Tibial nerve (tissue), 4 donors: ENCODE results near the gene NOTCH3. TPM values are rescaled to one million over a fixed set of nuclear protein-coding genes. Genes with fewer than 3 reads are reported as not detected.

Source experiments
- DNase-seq, 2 donors: peaks; one replicate each; pipeline ENCODE4 v3.0.0-alpha.2; 2019; ENCODE audit warnings: low spot score in 2 of 2
- H3K27ac ChIP-seq, 4 donors: fragments of 200-600 bp; sonication (generic) in 3 of 4; one replicate each; pipeline ENCODE4 v1.5.1; 2017 to 2019; ENCODE audit warnings: mild to moderate bottlenecking in 1 of 4
- H3K27me3 ChIP-seq, 2 donors: fragments of 200-600 bp; sonication (generic) in 1 of 2; one replicate each; pipeline versions ENCODE4 v1.5.1 to v1.6.0; 2017 to 2019
- H3K36me3 ChIP-seq, 3 donors: fragments of 200-600 bp; sonication (generic); one replicate each; pipeline ENCODE4 v1.5.1; 2018 to 2019
- H3K4me1 ChIP-seq, 4 donors: fragments of 200-600 bp; sonication (generic) in 3 of 4; one replicate each; pipeline ENCODE4 v1.5.1; 2017 to 2019
- H3K4me3 ChIP-seq, 4 donors: fragments of 200-600 bp; sonication (generic) in 3 of 4; one replicate each; pipeline ENCODE4 v1.5.1; 2017 to 2019; ENCODE audit warnings: mild to moderate bottlenecking in 1 of 4, moderate library complexity in 1 of 4
- H3K9me3 ChIP-seq, 4 donors: fragments of 200-600 bp; sonication (generic) in 3 of 4; one replicate each; pipeline ENCODE4 v1.5.1; 2017 to 2019
- CTCF ChIP-seq, 5 experiments: fragments of 200-600 bp in 3 of 5; fragments of 450-650 bp in 2 of 5; sonication (generic) in 3 of 5; IDR thresholded peaks; one replicate each; pipeline ENCODE4 v1.5.1; 2016 to 2019; ENCODE audit warnings: antibody characterized with exemption in 5 of 5, mild to moderate bottlenecking in 3 of 5, moderate library complexity in 2 of 5
- EP300 ChIP-seq, 2 donors: sonication (generic); formaldehyde crosslinking; IDR thresholded peaks; one replicate each; pipeline ENCODE4 v1.6.1; 2017; ENCODE audit warnings: antibody characterized with exemption in 2 of 2, mild to moderate bottlenecking in 1 of 2
- POLR2A ChIP-seq, 2 donors: fragments of 450-650 bp; IDR thresholded peaks; one replicate each; pipeline ENCODE4 v1.6.1; 2017; ENCODE audit warnings: antibody characterized with exemption in 2 of 2, mild to moderate bottlenecking in 2 of 2, moderate library complexity in 2 of 2
- WGBS, 2 donors: methylation state at CpG; one replicate each; pipeline ENCODE4 v1.1.5; 2018; 5-methylcytosine and 5-hydroxymethylcytosine counted together
- total RNA-seq, 4 donors: library from RNA; depleted of rRNA; stranded (reverse); fragments of >200 nt; gene quantifications; one replicate each; pipeline ENCODE4 v1.1.0, GENCODE V29; 2016

Gene NOTCH3
- total RNA-seq, 4 donors from 2014 or later = 34.3 to 86.1 (median 53.2) TPM

DNA sequence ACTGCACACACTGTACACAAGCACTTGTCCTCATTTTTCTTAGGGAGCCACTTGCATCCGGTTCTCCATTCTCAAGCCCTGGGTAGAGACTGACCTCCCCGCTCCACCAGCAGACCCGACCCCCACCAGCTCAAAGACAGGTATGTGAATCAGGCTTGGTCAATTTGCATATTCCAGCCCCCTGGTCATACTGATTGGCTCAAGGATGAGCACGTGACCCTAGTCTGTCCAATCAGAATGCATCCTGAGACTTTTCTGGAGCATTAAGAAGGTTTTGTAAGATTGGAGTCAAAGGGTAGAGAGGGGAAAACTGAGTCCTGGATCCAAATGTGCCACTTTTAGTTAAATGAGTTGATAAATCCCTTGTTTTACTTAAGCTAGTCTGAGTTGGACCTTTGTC is 34.1 kb downstream of the NOTCH3 start:
- WGBS, 2 donors = 66 to 68% methylated on average over 4 of the region's 4 CpGs
- Histone ChIP-seq H3K27ac (no peak overlapping the region), H3K36me3 (peaks cover 0 to 48% (median 0%) of the 10 kb centered on the region in 3 donors), H3K27me3 (no peaks in the 10 kb centered on the region), H3K9me3 (peaks cover 0 to 30% (median 0%) of the 10 kb centered on the region in 4 donors), H3K4me3 (no peak overlapping the region), H3K4me1 (no peaks in the 10 kb centered on the region)
- no peak for DNase-seq
- TF ChIP-seq CTCF (IDR thresholded peaks at IDR 0.05) (no peak), POLR2A (IDR thresholded peaks at IDR 0.05) (no peak), EP300 (IDR thresholded peaks at IDR 0.05) (no peak)

GRCh38 chr19:15161028-15161984 is 39.5 kb downstream of the NOTCH3 start:
- Histone ChIP-seq H3K27me3 (no peaks in the 10 kb centered on the region), H3K27ac (no peak overlapping the region), H3K9me3 (peaks cover 0 to 41% (median 0%) of the 10 kb centered on the region in 4 donors), H3K36me3 (peaks cover 0 to 42% (median 0%) of the 10 kb centered on the region in 3 donors), H3K4me1 (no peaks in the 10 kb centered on the region), H3K4me3 (no peak overlapping the region)
- peak in 1 of 5 experiments; percentile 14 for TF ChIP-seq CTCF (IDR thresholded peaks at IDR 0.05)
- no peak for TF ChIP-seq POLR2A (IDR thresholded peaks at IDR 0.05)
- no peak for TF ChIP-seq EP300 (IDR thresholded peaks at IDR 0.05)
- WGBS, 2 donors = 89 to 98% methylated on average over 22 to 26 of the region's 42 CpGs
- DNase-seq = no peak

- Histone ChIP-seq H3K4me3 (no peak overlapping the region), H3K36me3 (peaks cover 0 to 25% (median 0%) of the 10 kb centered on the region in 3 donors), H3K4me1 (no peaks in the 10 kb centered on the region), H3K27me3 (no peaks in the 10 kb centered on the region), H3K27ac (no peak overlapping the region), H3K9me3 (peaks cover 0 to 24% (median 0%) of the 10 kb centered on the region in 4 donors)
- no peak for DNase-seq
- 79 to 83% methylated on average over 3 of the region's 3 CpGs for WGBS, 2 donors
- TF ChIP-seq CTCF (IDR thresholded peaks at IDR 0.05) (no peak), POLR2A (IDR thresholded peaks at IDR 0.05) (no peak), EP300 (IDR thresholded peaks at IDR 0.05) (no peak)
Observed at GRCh38 chr19:15159251-15159650, 41.5 kb downstream of the NOTCH3 start.

DNA sequence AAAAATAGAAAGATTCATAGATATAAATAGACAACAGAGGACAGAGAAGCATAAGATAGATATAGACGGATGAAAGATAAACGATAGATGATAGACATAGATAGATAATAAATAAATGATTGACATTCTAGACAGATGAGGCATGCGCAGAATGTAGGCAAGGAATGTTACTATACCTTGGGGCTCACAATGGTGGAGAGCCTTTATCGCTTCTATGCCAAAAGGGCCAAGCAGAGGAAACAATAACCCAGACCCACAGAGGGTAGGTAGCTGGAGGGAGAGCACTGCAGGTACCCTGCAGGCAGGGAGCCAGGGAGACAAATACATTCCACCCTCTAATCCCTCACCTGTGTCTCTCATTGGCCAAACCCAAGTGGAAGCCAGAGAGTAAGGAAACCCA is 44.4 kb downstream of the NOTCH3 start:
- WGBS, 2 donors = 94 to 96% methylated on average over 4 of the region's 4 CpGs
- H3K36me3 ChIP-seq = peaks cover 0 to 17% (median 0%) of the 10 kb centered on the region in 3 donors
- no peak for TF ChIP-seq CTCF (IDR thresholded peaks at IDR 0.05)
- no peak for TF ChIP-seq EP300 (IDR thresholded peaks at IDR 0.05)
- TF ChIP-seq POLR2A (IDR thresholded peaks at IDR 0.05) = no peak
- DNase-seq = no peak
- no peak overlapping the region for H3K4me3 ChIP-seq
- no peaks in the 10 kb centered on the region for H3K4me1 ChIP-seq
- peaks cover 0 to 28% (median 0%) of the 10 kb centered on the region in 4 donors for H3K9me3 ChIP-seq
- H3K27me3 ChIP-seq = no peaks in the 10 kb centered on the region
- H3K27ac ChIP-seq = no peak overlapping the region

DNA sequence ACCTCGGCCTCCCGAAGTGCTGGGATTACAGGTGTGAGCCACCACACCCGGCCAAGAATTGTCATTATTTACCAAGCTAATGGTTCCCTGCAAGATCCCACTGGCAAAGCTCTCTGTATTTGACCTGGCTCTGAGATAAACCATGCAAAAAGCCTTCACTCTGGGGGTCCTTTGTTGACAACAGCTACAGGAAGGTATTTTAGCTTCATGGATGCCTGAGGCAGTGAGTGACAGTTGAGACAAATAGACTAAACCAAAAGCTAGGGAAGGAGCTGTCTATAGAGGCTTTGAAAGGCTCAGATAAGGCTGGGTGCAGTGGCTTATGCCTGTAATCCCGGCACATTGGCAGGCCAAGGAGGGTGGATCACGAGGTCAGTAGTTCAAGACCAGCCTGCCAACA is 45.5 kb downstream of the NOTCH3 start:
- H3K27me3 ChIP-seq = no peaks in the 10 kb centered on the region
- no peak for DNase-seq
- peaks cover 0 to 7% (median 0%) of the 10 kb centered on the region in 3 donors for H3K36me3 ChIP-seq
- peaks cover 0 to 23% (median 0%) of the 10 kb centered on the region in 4 donors for H3K9me3 ChIP-seq
- H3K4me3 ChIP-seq = no peak overlapping the region
- 87 to 89% methylated on average over 5 of the region's 5 CpGs for WGBS, 2 donors
- H3K27ac ChIP-seq = no peak overlapping the region
- H3K4me1 ChIP-seq = no peaks in the 10 kb centered on the region
- no peak for TF ChIP-seq POLR2A (IDR thresholded peaks at IDR 0.05)
- TF ChIP-seq CTCF (IDR thresholded peaks at IDR 0.05) = no peak
- TF ChIP-seq EP300 (IDR thresholded peaks at IDR 0.05) = no peak
